ENCODE measurements around the gene SPINK8.

Gene SPINK8

GRCh38 chr3:48320996-48321395 lies 12.5 kb downstream of the SPINK8 start:
- FAIRE-seq: no peak

DNA sequence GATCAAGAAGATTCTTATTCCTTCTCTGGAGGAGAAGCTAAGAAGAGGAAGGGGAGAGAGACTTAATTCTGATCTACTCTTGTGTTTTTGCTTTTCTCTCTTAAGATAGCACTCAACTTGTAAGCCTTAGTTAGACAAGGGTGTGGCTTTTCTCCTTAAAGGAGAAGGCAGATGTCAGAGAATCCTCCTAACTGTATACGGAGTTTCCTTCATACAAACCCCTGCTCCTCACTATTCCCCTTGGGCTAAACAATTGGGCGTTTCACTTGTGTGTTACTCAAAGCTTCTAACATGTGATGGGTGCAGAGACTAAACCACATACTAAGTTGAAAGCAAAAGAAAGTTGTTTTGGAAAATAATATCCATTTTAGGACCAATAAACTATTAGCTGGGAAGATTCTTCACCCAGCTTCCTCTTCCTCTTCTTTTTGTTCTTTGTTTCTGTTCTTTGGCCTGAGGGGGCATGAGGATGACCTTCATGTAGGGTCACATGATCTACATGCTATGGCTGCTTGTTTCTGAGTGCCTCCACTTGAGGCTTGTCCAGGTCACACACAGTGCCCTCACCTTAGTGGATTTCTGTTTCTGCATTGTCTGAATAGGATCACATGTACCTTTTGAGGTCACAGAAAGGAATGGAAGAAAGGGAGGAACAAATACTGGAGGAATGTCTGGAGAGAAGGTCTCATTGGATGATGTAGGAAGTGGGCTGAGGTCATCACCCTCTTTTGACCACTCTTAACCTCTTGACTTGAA lies 14.6 kb downstream of the SPINK8 start:
- no peak for FAIRE-seq

GRCh38 chr3:48314542-48314941 lies 18.9 kb downstream of the SPINK8 start:
- no peak for FAIRE-seq

- FAIRE-seq: no peak
Observed at GRCh38 chr3:48306860-48307530, 26.5 kb downstream of the SPINK8 start.

GRCh38 chr3:48306290-48306689 lies 27.2 kb downstream of the SPINK8 start:
- no peak for FAIRE-seq

- FAIRE-seq: no peak
Observed at GRCh38 chr3:48305396-48305795, 28.1 kb downstream of the SPINK8 start.

- no peak for FAIRE-seq
Observed at GRCh38 chr3:48303021-48303420, 30.4 kb downstream of the SPINK8 start.

DNA sequence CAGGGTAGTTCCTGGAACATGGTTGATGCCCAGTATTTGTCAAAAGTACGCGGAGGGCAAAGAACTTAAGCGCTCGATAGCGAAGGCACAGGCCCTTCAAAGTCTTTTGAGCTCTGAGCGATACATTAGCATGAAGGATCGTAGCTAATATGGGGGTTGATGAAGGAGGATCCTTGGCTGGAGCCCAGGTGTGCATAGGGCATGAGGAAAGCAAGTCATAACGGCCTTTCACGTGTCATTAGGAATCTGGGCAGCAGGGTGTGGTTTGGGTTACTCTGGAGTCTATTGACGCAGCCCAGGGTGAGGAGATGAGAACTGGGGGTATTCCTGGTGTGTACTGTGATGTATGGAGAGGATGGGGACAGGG lies 31.7 kb downstream of the SPINK8 start:
- FAIRE-seq: no peak

DNA sequence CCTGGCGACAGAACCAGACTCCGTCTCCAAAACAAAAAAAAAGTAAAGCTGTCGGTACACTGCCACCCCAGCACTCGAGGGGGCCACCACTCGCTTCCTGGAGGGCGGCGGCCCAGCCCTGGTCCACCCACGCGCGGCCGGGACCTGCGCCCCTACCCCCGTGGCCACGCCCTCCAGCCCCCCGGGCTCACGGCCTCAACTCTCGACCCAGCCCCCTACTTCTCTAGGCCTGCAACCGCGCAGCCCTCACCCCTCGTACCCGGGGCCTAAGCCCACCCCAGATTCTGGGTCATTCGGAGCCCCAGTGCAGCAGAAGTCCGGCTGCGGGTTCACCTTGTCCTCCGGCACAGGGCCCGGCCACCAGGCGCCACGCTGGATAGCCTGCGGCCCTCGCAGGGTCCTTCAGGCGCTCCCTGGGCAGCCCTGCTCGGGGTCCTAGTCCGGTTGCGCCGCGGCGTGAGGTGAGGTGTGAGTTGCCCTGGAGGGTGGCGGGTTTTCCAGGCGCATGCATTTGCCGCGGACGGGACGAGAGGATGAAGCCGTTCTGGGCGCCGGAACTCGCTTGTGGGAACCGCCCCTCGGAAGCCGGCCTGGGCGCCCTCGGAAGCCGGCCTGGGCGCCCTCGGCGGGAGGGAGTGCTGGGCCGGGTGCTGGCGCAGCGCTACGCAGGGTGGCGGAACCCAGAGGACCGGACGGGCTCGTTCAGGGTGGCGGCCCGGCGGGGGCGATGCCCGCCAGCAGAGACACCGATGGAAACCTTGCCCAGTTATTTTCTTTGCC lies 32.3 kb downstream of the SPINK8 start, which contains the start of gene NME6:
TSS of gene NME6 (minus strand) at position 348 of the 780 bp plus-strand sequence.
- FAIRE-seq: no peak

DNA sequence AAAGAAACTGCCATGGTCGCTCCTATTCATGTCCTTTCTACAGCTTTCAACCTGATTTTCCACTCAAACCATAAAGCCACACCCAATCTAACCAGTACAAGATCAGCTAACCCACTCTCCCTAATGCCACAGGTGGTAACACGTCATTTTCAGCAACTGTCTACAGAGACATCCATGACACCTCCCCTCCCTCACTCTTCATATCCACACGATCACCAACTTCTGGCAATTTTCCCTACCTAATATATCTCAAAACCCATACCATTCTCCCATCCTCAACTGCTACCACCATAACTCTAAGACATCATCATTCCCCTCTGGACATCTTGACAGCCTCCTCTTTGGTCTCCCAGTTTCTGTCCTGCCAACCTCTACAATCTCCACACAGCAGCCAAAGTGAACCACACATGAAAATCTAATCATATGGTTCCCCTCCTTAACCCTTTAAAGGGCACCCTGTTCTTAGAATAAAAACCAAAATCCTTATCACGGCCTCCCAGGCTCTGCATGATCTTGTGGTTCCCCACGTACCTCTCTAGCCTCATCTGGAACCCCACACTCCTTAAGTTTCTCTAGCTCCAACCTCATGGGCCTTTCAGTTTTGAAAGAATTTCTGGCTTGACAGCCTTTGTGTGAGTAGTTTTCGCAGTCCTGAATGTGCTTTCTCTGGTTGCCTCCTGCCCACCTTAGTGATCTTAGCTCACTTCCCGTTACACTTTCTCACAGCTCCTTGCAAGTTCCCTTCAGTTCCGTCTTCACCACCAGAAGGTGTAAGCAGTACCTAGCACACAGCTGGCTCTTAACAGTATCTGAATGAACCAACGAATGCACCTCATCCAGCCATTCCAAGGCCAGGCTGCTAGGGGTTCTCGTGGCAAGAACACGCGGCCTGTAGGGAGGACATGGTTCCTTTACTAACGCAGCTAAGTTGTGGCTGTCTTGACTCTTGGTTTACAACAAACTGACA lies 33.4 kb downstream of the SPINK8 start:
- no peak for FAIRE-seq

DNA sequence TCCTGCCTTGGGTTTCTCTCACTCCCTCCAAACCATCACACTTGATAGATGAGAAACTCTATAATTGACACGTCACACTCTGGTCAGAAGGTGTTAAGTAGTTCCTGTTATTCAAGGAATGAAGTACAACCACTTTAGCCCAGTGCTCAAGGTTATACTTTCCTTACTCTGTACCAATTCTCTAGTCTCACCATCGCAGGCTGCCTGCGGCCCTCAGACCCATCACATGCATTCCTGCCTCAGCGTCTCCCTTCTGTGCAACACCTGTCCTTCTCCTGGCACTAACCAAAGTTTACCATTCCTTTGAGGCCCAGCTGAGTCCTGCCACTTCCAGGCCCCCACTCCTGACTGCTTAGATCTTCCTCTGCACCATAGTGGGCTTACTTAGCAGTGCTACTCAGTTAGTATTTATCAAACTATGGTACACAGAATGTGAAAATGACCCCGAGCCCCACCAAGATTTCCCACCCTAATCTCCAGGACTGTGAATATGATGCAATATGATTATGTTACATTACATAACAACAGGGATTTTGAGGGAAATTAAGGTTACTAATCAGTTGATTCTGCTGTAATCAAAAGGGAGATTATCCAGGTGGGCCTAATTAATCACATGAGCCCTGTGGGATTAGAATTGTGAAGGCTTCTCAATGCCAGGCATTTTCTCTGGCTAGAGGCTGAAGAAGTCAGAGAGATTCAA lies 36.2 kb downstream of the SPINK8 start:
- no peak for FAIRE-seq

DNA sequence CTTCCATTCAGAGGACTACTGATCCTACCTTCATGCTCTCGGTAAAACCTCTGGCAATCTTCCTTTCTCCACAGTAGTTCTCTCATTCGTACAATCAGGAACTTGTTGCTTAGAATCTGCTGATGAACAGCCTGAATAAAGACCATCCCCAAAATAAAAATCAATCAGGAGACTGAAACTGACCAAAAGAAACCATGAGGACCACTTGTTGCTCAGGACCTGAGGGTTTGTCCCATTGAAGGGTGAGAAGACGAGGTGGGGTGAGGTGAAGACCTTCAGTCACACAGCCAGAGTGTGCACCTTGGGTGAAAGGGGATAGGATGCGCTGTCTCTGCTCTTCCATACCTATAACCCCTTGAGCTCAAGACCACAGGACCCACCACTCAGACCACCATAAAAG lies 36.8 kb downstream of the SPINK8 start:
- no peak for FAIRE-seq

- FAIRE-seq: no peak
Observed at GRCh38 chr3:48294611-48295263, 38.7 kb downstream of the SPINK8 start.

- FAIRE-seq: no peak
Observed at GRCh38 chr3:48289659-48290058, 43.8 kb downstream of the SPINK8 start.

DNA sequence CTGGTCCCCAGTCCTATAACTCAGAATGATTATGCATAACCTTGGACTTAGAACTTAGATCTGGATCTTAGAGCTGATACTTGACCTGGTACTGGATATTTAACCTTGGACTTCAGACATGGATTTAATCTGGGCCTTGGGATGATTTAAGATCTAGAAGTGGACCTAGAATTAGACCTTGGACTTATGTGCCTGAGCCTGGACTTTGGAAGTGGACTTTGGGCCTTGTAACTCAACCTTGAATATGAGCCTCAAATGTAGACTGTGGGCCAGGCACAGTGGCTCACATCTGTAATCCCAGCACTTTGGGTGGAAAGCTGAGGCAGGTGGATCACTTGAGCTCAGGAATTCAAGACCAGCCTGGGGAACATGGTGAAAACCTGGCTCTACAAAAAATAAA lies 46.4 kb downstream of the SPINK8 start:
- no peak for FAIRE-seq

DNA sequence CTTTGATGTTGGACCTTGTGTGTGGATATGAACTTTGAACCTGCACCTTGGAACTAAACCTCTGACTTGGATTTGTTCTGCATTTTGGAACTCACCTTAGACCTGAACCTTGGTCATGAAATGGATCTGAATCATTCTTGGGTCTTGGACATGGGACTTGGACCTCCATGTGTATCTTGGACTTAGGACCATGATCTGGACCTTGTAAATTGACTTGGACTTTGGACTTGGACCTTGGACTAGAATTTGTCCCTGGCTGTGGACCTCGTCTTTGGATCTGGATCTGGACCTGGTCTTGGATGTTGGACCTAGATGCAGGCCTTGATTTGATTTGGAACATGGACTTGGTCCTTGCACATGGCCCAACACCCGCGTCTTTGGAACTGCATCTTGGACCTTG lies 47.2 kb downstream of the SPINK8 start:
- no peak for FAIRE-seq

GRCh38 chr3:48285675-48286074 lies 47.8 kb downstream of the SPINK8 start:
- FAIRE-seq: no peak

- no peak for FAIRE-seq
Observed at GRCh38 chr3:48285132-48285531, 48.3 kb downstream of the SPINK8 start.

DNA sequence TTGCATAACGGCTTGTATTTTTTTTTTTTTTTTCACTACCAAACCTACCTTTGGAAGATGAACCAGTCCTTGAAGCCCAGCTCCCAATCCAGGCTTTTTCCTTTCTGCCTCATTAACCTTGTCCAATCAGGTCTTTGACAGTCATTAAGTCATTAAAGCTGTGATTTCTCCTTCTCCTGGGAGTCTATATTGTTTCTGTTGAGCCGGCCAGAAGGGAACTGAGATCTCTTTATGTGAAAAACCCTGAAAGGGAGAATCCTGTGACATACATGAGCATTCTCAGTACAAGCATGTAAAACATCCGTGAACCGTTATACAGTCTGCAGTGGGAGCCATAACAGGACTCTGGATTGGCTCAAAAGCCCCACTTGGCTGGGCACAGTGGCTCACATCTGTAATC lies 52.6 kb downstream of the SPINK8 start:
- no peak for FAIRE-seq

GRCh38 chr3:48278884-48279559 lies 54.4 kb downstream of the SPINK8 start:
- FAIRE-seq: no peak
